Caco-2 (cell line): Measurements from ENCODE around the gene CA5B. TPM values are rescaled to one million over a fixed set of nuclear protein-coding genes. Genes with fewer than 3 reads are reported as not detected.

Experiments used
- BruUV-seq: library from RNA; stranded (reverse); fragments of 400-500 nt; replicated peaks from 2 replicates; lab custom pipeline; 2021; lab: Mats Ljungman, UMichigan
- CTCF ChIA-PET: fragments of 300-600 bp; sonication (Branson Sonifier 250); formaldehyde crosslinking; loops from one replicate; lab custom pipeline; 2022; ENCODE audit warnings: antibody characterized with exemption; lab: Charles Lee
- POLR2A ChIA-PET: fragments of 300-600 bp; sonication (Branson Sonifier 250); formaldehyde crosslinking; loops from one replicate; lab custom pipeline; 2022; ENCODE audit warnings: antibody characterized with exemption; lab: Charles Lee
- DNase-seq, 2 experiments: peaks; one replicate each; pipeline versions ENCODE4 v3.0.0 to v3.0.0-alpha.2; 2020 to 2022
- H3K27me3 ChIP-seq: replicated peaks from 2 replicates; pipeline ENCODE4 v1.6.0; 2011; ENCODE audit warnings: low read length; ENCODE audit not compliant: control insufficient read depth, insufficient read depth
- H3K36me3 ChIP-seq: 2 replicates; pipeline ENCODE4 v1.5.1; 2011; ENCODE audit warnings: low read length; ENCODE audit not compliant: control insufficient read depth, insufficient read depth
- H3K4me1 ChIP-seq: fragments of 250-450 bp; sonication (Bioruptor Pico); 2 replicates; pipeline ENCODE4 v1.5.1; 2020; ENCODE audit warnings: mild to moderate bottlenecking
- H3K4me3 ChIP-seq: 2 replicates; pipeline ENCODE4 v1.5.1; 2011; ENCODE audit warnings: low read depth, mild to moderate bottlenecking, control low read depth, low read length
- H3K9me3 ChIP-seq: fragments of 250-450 bp; sonication (Bioruptor Pico); 2 replicates; pipeline ENCODE4 v1.5.1; 2020; ENCODE audit warnings: mild to moderate bottlenecking, moderate library complexity
- H3K27ac Mint-ChIP-seq: one replicate; pipeline ENCODE4 v1.8.0; 2022; ENCODE audit warnings: mixed read lengths; ENCODE audit not compliant: unreplicated experiment
- H3K27me3 Mint-ChIP-seq: one replicate; pipeline ENCODE4 v1.8.0; 2022; ENCODE audit warnings: mixed read lengths; ENCODE audit not compliant: insufficient read depth, unreplicated experiment
- H3K36me3 Mint-ChIP-seq: one replicate; pipeline ENCODE4 v1.8.0; 2022; ENCODE audit warnings: mild to moderate bottlenecking, mixed read lengths; ENCODE audit not compliant: insufficient read depth, unreplicated experiment
- H3K4me1 Mint-ChIP-seq: one replicate; pipeline ENCODE4 v1.8.0; 2022; ENCODE audit warnings: low read depth, mixed read lengths; ENCODE audit not compliant: unreplicated experiment
- H3K4me3 Mint-ChIP-seq: one replicate; pipeline ENCODE4 v1.8.0; 2022; ENCODE audit warnings: mild to moderate bottlenecking, moderate library complexity, mixed read lengths; ENCODE audit not compliant: unreplicated experiment
- H3K9me3 Mint-ChIP-seq: one replicate; pipeline ENCODE4 v1.8.0; 2022; ENCODE audit warnings: mixed read lengths; ENCODE audit not compliant: unreplicated experiment
- intact Hi-C: fragments of 100-400 bp; cut with micrococcal nuclease; formaldehyde crosslinking; loops from one replicate; pipeline ENCODE4 v1.10.0; 2022; ENCODE audit not compliant: unreplicated experiment
- total RNA-seq: library from RNA; stranded (reverse); gene quantifications from 2 replicates; pipeline ENCODE4 v1.2.3, GENCODE V29; 2022
- TF ChIP-seq, protein P1 (sequence below), 2 experiments: fragments of 200-600 bp in 1 of 2; IDR thresholded peaks; 1 replicate in 1 of 2; 2 replicates in 1 of 2; pipeline versions ENCODE4 v1.5.1 to v1.8.0; 2011 to 2022; ENCODE audit warnings: antibody characterized with exemption in 1 of 2, control low read depth in 1 of 2, inconsistent platforms in 1 of 2, low read depth in 1 of 2, low read length in 1 of 2, mild to moderate bottlenecking in 1 of 2, moderate library complexity in 1 of 2; ENCODE audit not compliant: insufficient read depth in 1 of 2, severe bottlenecking in 1 of 2, unreplicated experiment in 1 of 2

The CA5B gene
- total RNA-seq, 1 experiment from 2014 or later, result 4.1 TPM

DNA sequence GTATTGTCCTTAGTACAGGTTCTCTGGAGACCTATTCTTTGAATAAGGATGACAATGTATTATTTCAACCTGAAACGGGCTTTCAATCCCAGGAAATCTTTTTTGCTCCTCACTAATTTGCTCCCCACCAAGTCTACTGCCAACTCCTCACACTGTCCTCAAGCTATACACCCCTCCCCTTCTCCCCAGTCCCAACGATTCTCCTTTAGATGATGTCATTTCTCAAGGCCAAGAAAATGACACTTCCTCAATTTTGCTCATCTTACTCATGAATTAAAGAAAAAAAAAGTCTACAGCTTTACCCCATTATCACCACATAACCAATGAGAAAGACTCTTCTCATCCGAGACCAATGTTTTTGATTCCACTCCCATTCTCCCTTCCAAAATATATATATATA is 96.0 kb downstream of the CA5B start:
- TF ChIP-seq, protein P1, sequence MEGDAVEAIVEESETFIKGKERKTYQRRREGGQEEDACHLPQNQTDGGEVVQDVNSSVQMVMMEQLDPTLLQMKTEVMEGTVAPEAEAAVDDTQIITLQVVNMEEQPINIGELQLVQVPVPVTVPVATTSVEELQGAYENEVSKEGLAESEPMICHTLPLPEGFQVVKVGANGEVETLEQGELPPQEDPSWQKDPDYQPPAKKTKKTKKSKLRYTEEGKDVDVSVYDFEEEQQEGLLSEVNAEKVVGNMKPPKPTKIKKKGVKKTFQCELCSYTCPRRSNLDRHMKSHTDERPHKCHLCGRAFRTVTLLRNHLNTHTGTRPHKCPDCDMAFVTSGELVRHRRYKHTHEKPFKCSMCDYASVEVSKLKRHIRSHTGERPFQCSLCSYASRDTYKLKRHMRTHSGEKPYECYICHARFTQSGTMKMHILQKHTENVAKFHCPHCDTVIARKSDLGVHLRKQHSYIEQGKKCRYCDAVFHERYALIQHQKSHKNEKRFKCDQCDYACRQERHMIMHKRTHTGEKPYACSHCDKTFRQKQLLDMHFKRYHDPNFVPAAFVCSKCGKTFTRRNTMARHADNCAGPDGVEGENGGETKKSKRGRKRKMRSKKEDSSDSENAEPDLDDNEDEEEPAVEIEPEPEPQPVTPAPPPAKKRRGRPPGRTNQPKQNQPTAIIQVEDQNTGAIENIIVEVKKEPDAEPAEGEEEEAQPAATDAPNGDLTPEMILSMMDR (IDR thresholded peaks at IDR 0.05; ENCODE audit: insufficient read depth in 1 of 2, low read depth in 1 of 2, low read length in 1 of 2, severe bottlenecking in 1 of 2, unreplicated experiment in 1 of 2), result no peak
- ChIA-PET CTCF (no interaction called here), POLR2A (no interaction called here)
- no peaks in the 10 kb centered on the region for H3K36me3 ChIP-seq
- no peaks in the 10 kb centered on the region for H3K4me1 Mint-ChIP-seq
- H3K4me3 Mint-ChIP-seq, result no peak overlapping the region
- no peak overlapping the region for H3K4me3 ChIP-seq
- no peak overlapping the region for H3K27ac Mint-ChIP-seq
- H3K27me3 ChIP-seq, result no peaks in the 10 kb centered on the region
- BruUV-seq, result no TSS peak
- H3K27me3 Mint-ChIP-seq, result no peaks in the 10 kb centered on the region
- no peaks in the 10 kb centered on the region for H3K9me3 Mint-ChIP-seq
- DNase-seq, result no peak
- peaks cover 5% of the 10 kb centered on the region for H3K36me3 Mint-ChIP-seq
- H3K4me1 ChIP-seq, result peaks cover 12% of the 10 kb centered on the region; the same call in 1 of the 2 replicates
- H3K9me3 ChIP-seq, result no peaks in the 10 kb centered on the region
- intact Hi-C loops, result no loop called here

DNA sequence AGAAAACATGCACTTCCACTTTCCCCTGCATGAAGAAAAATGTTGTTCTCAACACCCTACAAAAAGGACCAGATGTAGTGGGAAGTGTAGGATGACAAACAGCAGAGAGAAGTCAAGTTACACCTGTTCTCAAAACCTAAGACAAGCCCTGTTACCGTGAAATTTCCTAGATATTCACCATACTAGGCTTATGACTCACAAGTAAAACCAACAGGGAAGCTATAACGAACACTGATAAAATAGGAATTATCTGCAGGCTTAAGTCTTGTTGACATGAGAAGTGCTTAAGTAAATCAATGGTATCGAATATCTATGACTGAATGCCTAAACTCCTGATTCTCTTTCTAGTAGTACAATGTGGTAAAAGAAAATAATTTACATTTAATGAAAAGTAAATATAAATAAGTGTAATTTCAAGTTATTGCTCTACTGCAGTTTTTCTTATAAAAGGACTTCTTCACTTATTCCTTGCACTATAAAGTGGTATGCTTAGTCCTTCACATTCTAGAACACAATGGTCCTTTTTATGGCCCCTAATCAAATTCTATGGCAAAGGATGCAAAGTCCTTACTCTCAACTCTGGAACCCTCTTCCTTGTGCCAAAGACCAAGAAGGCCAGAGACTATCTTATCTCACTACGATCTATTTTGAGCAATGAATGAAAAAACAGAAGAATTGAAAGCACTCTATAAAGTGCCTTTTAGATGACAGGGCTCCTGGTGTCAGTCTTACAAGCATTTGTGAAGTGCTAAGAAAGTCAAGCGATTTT is 96.9 kb downstream of the CA5B start:
- Mint-ChIP-seq H3K27me3 (no peaks in the 10 kb centered on the region), H3K9me3 (no peaks in the 10 kb centered on the region), H3K4me1 (no peaks in the 10 kb centered on the region), H3K4me3 (peak overlapping the region; percentile 48), H3K27ac (peak overlapping the region; percentile 53), H3K36me3 (peaks cover 5% of the 10 kb centered on the region)
- no peaks in the 10 kb centered on the region for H3K36me3 ChIP-seq
- intact Hi-C loops, result loop anchor here (1.0 kb wide), 1 partner anchor 20 kb away; no protein-coding TSS in a partner anchor
- DNase-seq, result peak in 1 of 2 experiments; percentile 24
- H3K4me1 ChIP-seq, result peaks cover 12% of the 10 kb centered on the region; the same call in 1 of the 2 replicates
- TF ChIP-seq, protein P1 (IDR thresholded peaks at IDR 0.05; ENCODE audit: insufficient read depth in 1 of 2, low read depth in 1 of 2, low read length in 1 of 2, severe bottlenecking in 1 of 2, unreplicated experiment in 1 of 2), result no peak
- H3K27me3 ChIP-seq, result no peaks in the 10 kb centered on the region
- no peak overlapping the region for H3K4me3 ChIP-seq
- ChIA-PET CTCF (interaction anchor here (1.2 kb wide), 1 partner anchor 20 kb away, joined by 4 read pairs; the partner anchor contains the start of gene AP1S2), POLR2A (no interaction called here)
- H3K9me3 ChIP-seq, result no peaks in the 10 kb centered on the region
- no TSS peak for BruUV-seq

Other genes starting within 250 kb of the CA5B start
- 12.0 and 15.7 TPM in 2 replicates for gene PIR, start 244.9 kb upstream of the CA5B start, total RNA-seq
- gene BMX, start 237.5 kb upstream of the CA5B start, total RNA-seq, result not detected in 2 replicates
- gene ACE2, start 137.3 kb upstream of the CA5B start, total RNA-seq, result 1.8 and 2.7 TPM in 2 replicates
- gene CLTRN, start 73.5 kb upstream of the CA5B start, total RNA-seq, result 1.7 and 2.1 TPM in 2 replicates
- gene ZRSR2, start 52.2 kb downstream of the CA5B start, total RNA-seq, result 8.1 and 8.4 TPM in 2 replicates
- 18.4 and 18.6 TPM in 2 replicates for gene AP1S2, start 116.5 kb downstream of the CA5B start, total RNA-seq